GM23338 (cell line): ENCODE results near the gene RNF167. TPM values are rescaled to one million over a fixed set of nuclear protein-coding genes. Genes with fewer than 3 reads are reported as not detected.

Source experiments
- EZH2phosphoT487 ChIP-seq: fragments of 200-600 bp; sonication (generic); IDR thresholded peaks from one replicate; pipeline ENCODE4 v1.8.1; 2018; ENCODE audit warnings: antibody characterized with exemption; ENCODE audit not compliant: unreplicated experiment
- JUNB ChIP-seq: IDR thresholded peaks from one replicate; pipeline ENCODE4 v1.6.1; 2016; ENCODE audit warnings: antibody characterized with exemption; ENCODE audit not compliant: unreplicated experiment
- NANOG ChIP-seq: IDR thresholded peaks from 2 replicates; pipeline ENCODE4 v1.6.1; 2016; ENCODE audit warnings: antibody characterized with exemption, borderline replicate concordance
- ZNF331 ChIP-seq: fragments of 250-450 bp; sonication (Bioruptor Pico); IDR thresholded peaks from 2 replicates; pipeline ENCODE4 v1.5.0; 2020; ENCODE audit warnings: low read depth, mild to moderate bottlenecking, moderate library complexity
- polyA plus RNA-seq: library from polyadenylated mRNA; unstranded; fragments of >200 nt; fragmentation: Nextera tagmentation; extraction: Ambion mirVana; gene quantifications from 2 replicates; pipeline ENCODE4 v1.2.1, GENCODE V29; 2016
- total RNA-seq: library from RNA; depleted of rRNA; stranded (reverse); fragments of >200 nt; shearing (Covaris generic); gene quantifications from 2 replicates; pipeline ENCODE4 v1.2.3, GENCODE V29; 2014
- TF ChIP-seq, protein P1 (sequence below): fragments of 250-450 bp; sonication (Bioruptor Pico); IDR thresholded peaks from 2 replicates; pipeline ENCODE4 v1.5.0; 2020; ENCODE audit warnings: mild to moderate bottlenecking, moderate library complexity
- TF ChIP-seq, protein P2 (sequence below): IDR thresholded peaks from one replicate; pipeline ENCODE4 v1.6.1; 2018; ENCODE audit warnings: antibody characterized with exemption; ENCODE audit not compliant: unreplicated experiment

Gene RNF167
- total and polyA plus RNA-seq, 2 experiments from 2014 or later: 61.2 to 84.4 TPM

DNA sequence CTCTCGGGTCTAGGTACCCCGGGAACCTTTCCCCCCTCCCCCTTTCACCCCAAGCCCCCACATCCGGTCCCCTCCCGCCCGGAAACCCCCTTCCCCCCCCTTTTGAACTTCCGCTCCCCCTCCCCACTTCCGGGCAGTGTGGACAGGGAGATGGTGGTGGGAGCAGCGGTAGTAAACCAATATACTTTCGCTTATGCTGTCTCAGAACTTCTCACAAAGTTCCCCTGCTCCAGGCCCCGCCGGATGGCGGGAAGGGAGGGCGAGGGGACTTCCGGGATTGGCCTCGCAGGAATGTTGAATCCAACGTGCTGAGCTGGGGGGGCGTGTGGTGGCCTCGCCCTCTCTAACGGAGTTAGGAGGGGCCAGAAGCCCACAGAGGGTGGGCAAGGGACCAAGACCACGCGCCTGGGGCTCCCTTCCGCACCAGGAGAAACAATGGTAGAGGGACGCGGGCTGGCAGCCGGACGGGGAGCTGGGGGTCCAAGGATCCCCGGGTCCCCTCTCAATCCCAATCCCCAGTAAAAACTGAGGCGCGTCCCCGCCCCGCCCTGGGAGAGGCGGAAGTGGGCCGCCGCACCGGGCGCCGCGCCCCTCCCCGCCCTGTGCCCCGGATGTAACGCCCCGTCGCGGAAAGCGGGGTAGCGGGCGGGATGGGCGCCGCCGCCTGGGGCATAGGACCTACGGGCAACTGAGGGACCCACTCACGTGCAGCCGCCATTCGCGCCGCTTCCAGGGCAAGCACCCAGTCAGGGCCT, 7.5 kb downstream of the RNF167 start (continued):
- TF ChIP-seq, protein P1, sequence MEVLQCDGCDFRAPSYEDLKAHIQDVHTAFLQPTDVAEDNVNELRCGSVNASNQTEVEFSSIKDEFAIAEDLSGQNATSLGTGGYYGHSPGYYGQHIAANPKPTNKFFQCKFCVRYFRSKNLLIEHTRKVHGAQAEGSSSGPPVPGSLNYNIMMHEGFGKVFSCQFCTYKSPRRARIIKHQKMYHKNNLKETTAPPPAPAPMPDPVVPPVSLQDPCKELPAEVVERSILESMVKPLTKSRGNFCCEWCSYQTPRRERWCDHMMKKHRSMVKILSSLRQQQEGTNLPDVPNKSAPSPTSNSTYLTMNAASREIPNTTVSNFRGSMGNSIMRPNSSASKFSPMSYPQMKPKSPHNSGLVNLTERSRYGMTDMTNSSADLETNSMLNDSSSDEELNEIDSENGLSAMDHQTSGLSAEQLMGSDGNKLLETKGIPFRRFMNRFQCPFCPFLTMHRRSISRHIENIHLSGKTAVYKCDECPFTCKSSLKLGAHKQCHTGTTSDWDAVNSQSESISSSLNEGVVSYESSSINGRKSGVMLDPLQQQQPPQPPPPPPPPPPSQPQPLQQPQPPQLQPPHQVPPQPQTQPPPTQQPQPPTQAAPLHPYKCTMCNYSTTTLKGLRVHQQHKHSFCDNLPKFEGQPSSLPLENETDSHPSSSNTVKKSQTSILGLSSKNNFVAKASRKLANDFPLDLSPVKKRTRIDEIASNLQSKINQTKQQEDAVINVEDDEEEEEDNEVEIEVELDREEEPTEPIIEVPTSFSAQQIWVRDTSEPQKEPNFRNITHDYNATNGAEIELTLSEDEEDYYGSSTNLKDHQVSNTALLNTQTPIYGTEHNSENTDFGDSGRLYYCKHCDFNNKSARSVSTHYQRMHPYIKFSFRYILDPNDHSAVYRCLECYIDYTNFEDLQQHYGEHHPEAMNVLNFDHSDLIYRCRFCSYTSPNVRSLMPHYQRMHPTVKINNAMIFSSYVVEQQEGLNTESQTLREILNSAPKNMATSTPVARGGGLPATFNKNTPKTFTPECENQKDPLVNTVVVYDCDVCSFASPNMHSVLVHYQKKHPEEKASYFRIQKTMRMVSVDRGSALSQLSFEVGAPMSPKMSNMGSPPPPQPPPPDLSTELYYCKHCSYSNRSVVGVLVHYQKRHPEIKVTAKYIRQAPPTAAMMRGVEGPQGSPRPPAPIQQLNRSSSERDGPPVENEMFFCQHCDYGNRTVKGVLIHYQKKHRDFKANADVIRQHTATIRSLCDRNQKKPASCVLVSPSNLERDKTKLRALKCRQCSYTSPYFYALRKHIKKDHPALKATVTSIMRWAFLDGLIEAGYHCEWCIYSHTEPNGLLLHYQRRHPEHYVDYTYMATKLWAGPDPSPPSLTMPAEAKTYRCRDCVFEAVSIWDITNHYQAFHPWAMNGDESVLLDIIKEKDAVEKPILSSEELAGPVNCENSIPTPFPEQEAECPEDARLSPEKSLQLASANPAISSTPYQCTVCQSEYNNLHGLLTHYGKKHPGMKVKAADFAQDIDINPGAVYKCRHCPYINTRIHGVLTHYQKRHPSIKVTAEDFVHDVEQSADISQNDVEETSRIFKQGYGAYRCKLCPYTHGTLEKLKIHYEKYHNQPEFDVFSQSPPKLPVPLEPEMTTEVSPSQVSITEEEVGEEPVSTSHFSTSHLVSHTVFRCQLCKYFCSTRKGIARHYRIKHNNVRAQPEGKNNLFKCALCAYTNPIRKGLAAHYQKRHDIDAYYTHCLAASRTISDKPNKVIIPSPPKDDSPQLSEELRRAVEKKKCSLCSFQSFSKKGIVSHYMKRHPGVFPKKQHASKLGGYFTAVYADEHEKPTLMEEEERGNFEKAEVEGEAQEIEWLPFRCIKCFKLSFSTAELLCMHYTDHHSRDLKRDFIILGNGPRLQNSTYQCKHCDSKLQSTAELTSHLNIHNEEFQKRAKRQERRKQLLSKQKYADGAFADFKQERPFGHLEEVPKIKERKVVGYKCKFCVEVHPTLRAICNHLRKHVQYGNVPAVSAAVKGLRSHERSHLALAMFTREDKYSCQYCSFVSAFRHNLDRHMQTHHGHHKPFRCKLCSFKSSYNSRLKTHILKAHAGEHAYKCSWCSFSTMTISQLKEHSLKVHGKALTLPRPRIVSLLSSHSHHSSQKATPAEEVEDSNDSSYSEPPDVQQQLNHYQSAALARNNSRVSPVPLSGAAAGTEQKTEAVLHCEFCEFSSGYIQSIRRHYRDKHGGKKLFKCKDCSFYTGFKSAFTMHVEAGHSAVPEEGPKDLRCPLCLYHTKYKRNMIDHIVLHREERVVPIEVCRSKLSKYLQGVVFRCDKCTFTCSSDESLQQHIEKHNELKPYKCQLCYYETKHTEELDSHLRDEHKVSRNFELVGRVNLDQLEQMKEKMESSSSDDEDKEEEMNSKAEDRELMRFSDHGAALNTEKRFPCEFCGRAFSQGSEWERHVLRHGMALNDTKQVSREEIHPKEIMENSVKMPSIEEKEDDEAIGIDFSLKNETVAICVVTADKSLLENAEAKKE (CRISPR knock-in tag): no peak
- TF ChIP-seq ZNF331 (CRISPR knock-in tag) (no peak), JUNB (no peak), EZH2phosphoT487 (no peak), NANOG (no peak)
- TF ChIP-seq, protein P2, sequence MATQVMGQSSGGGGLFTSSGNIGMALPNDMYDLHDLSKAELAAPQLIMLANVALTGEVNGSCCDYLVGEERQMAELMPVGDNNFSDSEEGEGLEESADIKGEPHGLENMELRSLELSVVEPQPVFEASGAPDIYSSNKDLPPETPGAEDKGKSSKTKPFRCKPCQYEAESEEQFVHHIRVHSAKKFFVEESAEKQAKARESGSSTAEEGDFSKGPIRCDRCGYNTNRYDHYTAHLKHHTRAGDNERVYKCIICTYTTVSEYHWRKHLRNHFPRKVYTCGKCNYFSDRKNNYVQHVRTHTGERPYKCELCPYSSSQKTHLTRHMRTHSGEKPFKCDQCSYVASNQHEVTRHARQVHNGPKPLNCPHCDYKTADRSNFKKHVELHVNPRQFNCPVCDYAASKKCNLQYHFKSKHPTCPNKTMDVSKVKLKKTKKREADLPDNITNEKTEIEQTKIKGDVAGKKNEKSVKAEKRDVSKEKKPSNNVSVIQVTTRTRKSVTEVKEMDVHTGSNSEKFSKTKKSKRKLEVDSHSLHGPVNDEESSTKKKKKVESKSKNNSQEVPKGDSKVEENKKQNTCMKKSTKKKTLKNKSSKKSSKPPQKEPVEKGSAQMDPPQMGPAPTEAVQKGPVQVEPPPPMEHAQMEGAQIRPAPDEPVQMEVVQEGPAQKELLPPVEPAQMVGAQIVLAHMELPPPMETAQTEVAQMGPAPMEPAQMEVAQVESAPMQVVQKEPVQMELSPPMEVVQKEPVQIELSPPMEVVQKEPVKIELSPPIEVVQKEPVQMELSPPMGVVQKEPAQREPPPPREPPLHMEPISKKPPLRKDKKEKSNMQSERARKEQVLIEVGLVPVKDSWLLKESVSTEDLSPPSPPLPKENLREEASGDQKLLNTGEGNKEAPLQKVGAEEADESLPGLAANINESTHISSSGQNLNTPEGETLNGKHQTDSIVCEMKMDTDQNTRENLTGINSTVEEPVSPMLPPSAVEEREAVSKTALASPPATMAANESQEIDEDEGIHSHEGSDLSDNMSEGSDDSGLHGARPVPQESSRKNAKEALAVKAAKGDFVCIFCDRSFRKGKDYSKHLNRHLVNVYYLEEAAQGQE: no peak
